Measurements from ENCODE around the gene ANKRD13D.
"Not testable (repeated sequence)": the region's sequence is repeated elsewhere in the genome, so short reads cannot be mapped to it uniquely, and the experiment has no call there.

The ANKRD13D gene

GRCh38 chr11:67317205-67317887 is 28.2 kb downstream of the ANKRD13D start:
- Histone ChIP-seq H3K4me1 (ENCODE audit: control insufficient read depth, insufficient read depth, low read length) (peaks cover 19% of the 10 kb centered on the region), H3K9ac (ENCODE audit: low read length in 2 of 2) (peak overlapping the region; percentile 74 to 78), H3K27me3 (ENCODE audit: control insufficient read depth in 1 of 2, insufficient read depth in 2 of 2, low read length in 2 of 2) (no peaks in the 10 kb centered on the region), H3K36me3 (ENCODE audit: control insufficient read depth in 2 of 2, insufficient read depth in 2 of 2, low read length in 2 of 2) (peaks cover under 1 to 7% of the 10 kb centered on the region in 2 donors), H3K27ac (ENCODE audit: low read length) (peak overlapping the region; percentile 82), H3K9me3 (ENCODE audit: control insufficient read depth in 2 of 2, low read length in 2 of 2) (no peaks in the 10 kb centered on the region), H3K4me3 (ENCODE audit: low read length in 2 of 2) (peak overlapping the region; percentile 90 to 92)

GRCh38 chr11:67317888-67318555 is 28.9 kb downstream of the ANKRD13D start:
- Histone ChIP-seq H3K9me3 (ENCODE audit: control insufficient read depth in 2 of 2, low read length in 2 of 2) (no peaks in the 10 kb centered on the region), H3K27ac (ENCODE audit: low read length) (no peak overlapping the region), H3K4me3 (ENCODE audit: low read length in 2 of 2) (peak overlapping the region; percentile 90 to 92), H3K4me1 (ENCODE audit: control insufficient read depth, insufficient read depth, low read length) (peaks cover 19% of the 10 kb centered on the region), H3K27me3 (ENCODE audit: control insufficient read depth in 1 of 2, insufficient read depth in 2 of 2, low read length in 2 of 2) (no peaks in the 10 kb centered on the region), H3K36me3 (ENCODE audit: control insufficient read depth in 2 of 2, insufficient read depth in 2 of 2, low read length in 2 of 2) (peaks cover 5 to 7% of the 10 kb centered on the region in 2 donors), H3K9ac (ENCODE audit: low read length in 2 of 2) (peak overlapping the region; percentile 68 to 74)

- not testable (repeated sequence) for H3K27ac ChIP-seq (ENCODE audit: low read length); H3K27me3 ChIP-seq (ENCODE audit: control insufficient read depth in 1 of 2, insufficient read depth in 2 of 2, low read length in 2 of 2); H3K36me3 ChIP-seq (ENCODE audit: control insufficient read depth in 2 of 2, insufficient read depth in 2 of 2, low read length in 2 of 2); H3K9ac ChIP-seq (ENCODE audit: low read length in 2 of 2); H3K9me3 ChIP-seq (ENCODE audit: control insufficient read depth in 2 of 2, low read length in 2 of 2)
- Histone ChIP-seq H3K4me3 (ENCODE audit: low read length in 2 of 2) (peak overlapping the region; percentile 90 to 92), H3K4me1 (ENCODE audit: control insufficient read depth, insufficient read depth, low read length) (peaks cover 19% of the 10 kb centered on the region)
Observed at GRCh38 chr11:67318876-67319275, 29.8 kb downstream of the ANKRD13D start.

GRCh38 chr11:67320011-67320410 is 30.9 kb downstream of the ANKRD13D start:
- H3K4me3 ChIP-seq (ENCODE audit: low read length in 2 of 2): no peak overlapping the region
- H3K9me3 ChIP-seq (ENCODE audit: control insufficient read depth in 2 of 2, low read length in 2 of 2): no peaks in the 10 kb centered on the region
- H3K9ac ChIP-seq (ENCODE audit: low read length in 2 of 2): no peak overlapping the region

GRCh38 chr11:67320691-67321090 is 31.6 kb downstream of the ANKRD13D start:
- Histone ChIP-seq H3K36me3 (ENCODE audit: control insufficient read depth in 2 of 2, insufficient read depth in 2 of 2, low read length in 2 of 2) (peaks cover 6 to 7% of the 10 kb centered on the region in 2 donors), H3K27me3 (ENCODE audit: control insufficient read depth in 1 of 2, insufficient read depth in 2 of 2, low read length in 2 of 2) (no peaks in the 10 kb centered on the region), H3K27ac (ENCODE audit: low read length) (no peak overlapping the region), H3K9me3 (ENCODE audit: control insufficient read depth in 2 of 2, low read length in 2 of 2) (no peaks in the 10 kb centered on the region), H3K4me1 (ENCODE audit: control insufficient read depth, insufficient read depth, low read length) (peaks cover 19% of the 10 kb centered on the region), H3K4me3 (ENCODE audit: low read length in 2 of 2) (no peak overlapping the region), H3K9ac (ENCODE audit: low read length in 2 of 2) (no peak overlapping the region)

More at GRCh38 chr11:67320011-67320410, 30.9 kb downstream of the ANKRD13D start:
- Histone ChIP-seq H3K4me1 (ENCODE audit: control insufficient read depth, insufficient read depth, low read length) (peaks cover 19% of the 10 kb centered on the region), H3K27me3 (ENCODE audit: control insufficient read depth in 1 of 2, insufficient read depth in 2 of 2, low read length in 2 of 2) (no peaks in the 10 kb centered on the region), H3K27ac (ENCODE audit: low read length) (no peak overlapping the region), H3K36me3 (ENCODE audit: control insufficient read depth in 2 of 2, insufficient read depth in 2 of 2, low read length in 2 of 2) (peaks cover 6 to 7% of the 10 kb centered on the region in 2 donors)

- H3K4me3 ChIP-seq (ENCODE audit: low read length in 2 of 2): no peak overlapping the region
- H3K9ac ChIP-seq (ENCODE audit: low read length in 2 of 2): no peak overlapping the region
- H3K4me1 ChIP-seq (ENCODE audit: control insufficient read depth, insufficient read depth, low read length): peaks cover 19% of the 10 kb centered on the region
- no peak overlapping the region for H3K27ac ChIP-seq (ENCODE audit: low read length)
- no peaks in the 10 kb centered on the region for H3K27me3 ChIP-seq (ENCODE audit: control insufficient read depth in 1 of 2, insufficient read depth in 2 of 2, low read length in 2 of 2)
- H3K9me3 ChIP-seq (ENCODE audit: control insufficient read depth in 2 of 2, low read length in 2 of 2): no peaks in the 10 kb centered on the region
- H3K36me3 ChIP-seq (ENCODE audit: control insufficient read depth in 2 of 2, insufficient read depth in 2 of 2, low read length in 2 of 2): peaks cover 6 to 7% of the 10 kb centered on the region in 2 donors
Observed at GRCh38 chr11:67321313-67321871, 32.3 kb downstream of the ANKRD13D start.

GRCh38 chr11:67322049-67322448 is 32.9 kb downstream of the ANKRD13D start:
- Histone ChIP-seq H3K4me3 (ENCODE audit: low read length in 2 of 2) (no peak overlapping the region), H3K9me3 (ENCODE audit: control insufficient read depth in 2 of 2, low read length in 2 of 2) (no peaks in the 10 kb centered on the region), H3K4me1 (ENCODE audit: control insufficient read depth, insufficient read depth, low read length) (peaks cover 19% of the 10 kb centered on the region), H3K27me3 (ENCODE audit: control insufficient read depth in 1 of 2, insufficient read depth in 2 of 2, low read length in 2 of 2) (no peaks in the 10 kb centered on the region), H3K9ac (ENCODE audit: low read length in 2 of 2) (no peak overlapping the region), H3K36me3 (ENCODE audit: control insufficient read depth in 2 of 2, insufficient read depth in 2 of 2, low read length in 2 of 2) (peaks cover 6 to 7% of the 10 kb centered on the region in 2 donors), H3K27ac (ENCODE audit: low read length) (no peak overlapping the region)

- Histone ChIP-seq H3K27me3 (ENCODE audit: control insufficient read depth in 1 of 2, insufficient read depth in 2 of 2, low read length in 2 of 2) (no peaks in the 10 kb centered on the region), H3K4me1 (ENCODE audit: control insufficient read depth, insufficient read depth, low read length) (peaks cover 13% of the 10 kb centered on the region), H3K4me3 (ENCODE audit: low read length in 2 of 2) (no peak overlapping the region), H3K9ac (ENCODE audit: low read length in 2 of 2) (no peak overlapping the region), H3K9me3 (ENCODE audit: control insufficient read depth in 2 of 2, low read length in 2 of 2) (no peaks in the 10 kb centered on the region), H3K36me3 (ENCODE audit: control insufficient read depth in 2 of 2, insufficient read depth in 2 of 2, low read length in 2 of 2) (peaks cover 6 to 7% of the 10 kb centered on the region in 2 donors), H3K27ac (ENCODE audit: low read length) (no peak overlapping the region)
Observed at GRCh38 chr11:67323526-67323925, 34.4 kb downstream of the ANKRD13D start.

- Histone ChIP-seq H3K9me3 (ENCODE audit: control insufficient read depth in 2 of 2, low read length in 2 of 2) (no peaks in the 10 kb centered on the region), H3K4me1 (ENCODE audit: control insufficient read depth, insufficient read depth, low read length) (no peaks in the 10 kb centered on the region), H3K27me3 (ENCODE audit: control insufficient read depth in 1 of 2, insufficient read depth in 2 of 2, low read length in 2 of 2) (no peaks in the 10 kb centered on the region), H3K27ac (ENCODE audit: low read length) (no peak overlapping the region), H3K9ac (ENCODE audit: low read length in 2 of 2) (no peak overlapping the region), H3K4me3 (ENCODE audit: low read length in 2 of 2) (no peak overlapping the region), H3K36me3 (ENCODE audit: control insufficient read depth in 2 of 2, insufficient read depth in 2 of 2, low read length in 2 of 2) (peaks cover 3 to 8% of the 10 kb centered on the region in 2 donors)
Observed at GRCh38 chr11:67332081-67332691, 43.1 kb downstream of the ANKRD13D start.

GRCh38 chr11:67337257-67337656 is 48.2 kb downstream of the ANKRD13D start:
- peaks cover 3 to 5% of the 10 kb centered on the region in 2 donors for H3K36me3 ChIP-seq (ENCODE audit: control insufficient read depth in 2 of 2, insufficient read depth in 2 of 2, low read length in 2 of 2)

More at GRCh38 chr11:67337257-67337656, 48.2 kb downstream of the ANKRD13D start:
- Histone ChIP-seq H3K4me3 (ENCODE audit: low read length in 2 of 2) (no peak overlapping the region), H3K4me1 (ENCODE audit: control insufficient read depth, insufficient read depth, low read length) (no peaks in the 10 kb centered on the region), H3K9me3 (ENCODE audit: control insufficient read depth in 2 of 2, low read length in 2 of 2) (no peaks in the 10 kb centered on the region), H3K27me3 (ENCODE audit: control insufficient read depth in 1 of 2, insufficient read depth in 2 of 2, low read length in 2 of 2) (no peaks in the 10 kb centered on the region), H3K27ac (ENCODE audit: low read length) (no peak overlapping the region), H3K9ac (ENCODE audit: low read length in 2 of 2) (no peak overlapping the region)
